ENCODE data around the gene PLEK.

Gene PLEK

GRCh38 chr2:68420254-68420910 lies 55.3 kb downstream of the PLEK start:
- Histone ChIP-seq H3K27ac (ENCODE audit: low read length) (no peak overlapping the region), H3K4me1 (ENCODE audit: control insufficient read depth in 1 of 2, insufficient read depth in 2 of 2, low read length in 2 of 2) (no peaks in the 10 kb centered on the region), H3K4me3 (ENCODE audit: low read depth in 1 of 2, low read length in 2 of 2) (no peak overlapping the region), H3K9me3 (ENCODE audit: control insufficient read depth in 1 of 2, low read length in 2 of 2) (no peaks in the 10 kb centered on the region), H3K27me3 (ENCODE audit: low read depth, low read length) (no peaks in the 10 kb centered on the region), H3K36me3 (ENCODE audit: control insufficient read depth in 1 of 2, insufficient read depth in 2 of 2, low read length in 2 of 2) (no peaks in the 10 kb centered on the region)

GRCh38 chr2:68423966-68424650 lies 59.0 kb downstream of the PLEK start:
- H3K4me3 ChIP-seq (ENCODE audit: low read depth in 1 of 2, low read length in 2 of 2): no peak overlapping the region
- no peak overlapping the region for H3K27ac ChIP-seq (ENCODE audit: low read length)

GRCh38 chr2:68425503-68425902 lies 60.4 kb downstream of the PLEK start:
- peaks cover 0 to 7% of the 10 kb centered on the region in 2 donors for H3K4me1 ChIP-seq (ENCODE audit: control insufficient read depth in 1 of 2, insufficient read depth in 2 of 2, low read length in 2 of 2)
- H3K9me3 ChIP-seq (ENCODE audit: control insufficient read depth in 1 of 2, low read length in 2 of 2): no peaks in the 10 kb centered on the region
- H3K4me3 ChIP-seq (ENCODE audit: low read depth in 1 of 2, low read length in 2 of 2): no peak overlapping the region
- no peaks in the 10 kb centered on the region for H3K27me3 ChIP-seq (ENCODE audit: low read depth, low read length)
- H3K36me3 ChIP-seq (ENCODE audit: control insufficient read depth in 1 of 2, insufficient read depth in 2 of 2, low read length in 2 of 2): no peaks in the 10 kb centered on the region
- H3K27ac ChIP-seq (ENCODE audit: low read length): no peak overlapping the region

More at GRCh38 chr2:68423966-68424650, 59.0 kb downstream of the PLEK start:
- Histone ChIP-seq H3K27me3 (ENCODE audit: low read depth, low read length) (no peaks in the 10 kb centered on the region), H3K36me3 (ENCODE audit: control insufficient read depth in 1 of 2, insufficient read depth in 2 of 2, low read length in 2 of 2) (no peaks in the 10 kb centered on the region), H3K9me3 (ENCODE audit: control insufficient read depth in 1 of 2, low read length in 2 of 2) (no peaks in the 10 kb centered on the region), H3K4me1 (ENCODE audit: control insufficient read depth in 1 of 2, insufficient read depth in 2 of 2, low read length in 2 of 2) (peaks cover 0 to 7% of the 10 kb centered on the region in 2 donors)

GRCh38 chr2:68426446-68426845 lies 61.4 kb downstream of the PLEK start:
- Histone ChIP-seq H3K27ac (ENCODE audit: low read length) (no peak overlapping the region), H3K9me3 (ENCODE audit: control insufficient read depth in 1 of 2, low read length in 2 of 2) (no peaks in the 10 kb centered on the region), H3K27me3 (ENCODE audit: low read depth, low read length) (no peaks in the 10 kb centered on the region), H3K4me3 (ENCODE audit: low read depth in 1 of 2, low read length in 2 of 2) (no peak overlapping the region), H3K4me1 (ENCODE audit: control insufficient read depth in 1 of 2, insufficient read depth in 2 of 2, low read length in 2 of 2) (peaks cover 0 to 7% of the 10 kb centered on the region in 2 donors), H3K36me3 (ENCODE audit: control insufficient read depth in 1 of 2, insufficient read depth in 2 of 2, low read length in 2 of 2) (no peaks in the 10 kb centered on the region)

GRCh38 chr2:68426848-68427579 lies 61.9 kb downstream of the PLEK start:
- H3K4me1 ChIP-seq (ENCODE audit: control insufficient read depth in 1 of 2, insufficient read depth in 2 of 2, low read length in 2 of 2): peaks cover 0 to 7% of the 10 kb centered on the region in 2 donors
- H3K9me3 ChIP-seq (ENCODE audit: control insufficient read depth in 1 of 2, low read length in 2 of 2): no peaks in the 10 kb centered on the region
- H3K4me3 ChIP-seq (ENCODE audit: low read depth in 1 of 2, low read length in 2 of 2): no peak overlapping the region
- H3K27ac ChIP-seq (ENCODE audit: low read length): no peak overlapping the region
- H3K27me3 ChIP-seq (ENCODE audit: low read depth, low read length): no peaks in the 10 kb centered on the region
- H3K36me3 ChIP-seq (ENCODE audit: control insufficient read depth in 1 of 2, insufficient read depth in 2 of 2, low read length in 2 of 2): no peaks in the 10 kb centered on the region

- H3K4me1 ChIP-seq (ENCODE audit: control insufficient read depth in 1 of 2, insufficient read depth in 2 of 2, low read length in 2 of 2): peaks cover 0 to 7% of the 10 kb centered on the region in 2 donors
- no peak overlapping the region for H3K4me3 ChIP-seq (ENCODE audit: low read depth in 1 of 2, low read length in 2 of 2)
- no peaks in the 10 kb centered on the region for H3K36me3 ChIP-seq (ENCODE audit: control insufficient read depth in 1 of 2, insufficient read depth in 2 of 2, low read length in 2 of 2)
- H3K27me3 ChIP-seq (ENCODE audit: low read depth, low read length): no peaks in the 10 kb centered on the region
- no peaks in the 10 kb centered on the region for H3K9me3 ChIP-seq (ENCODE audit: control insufficient read depth in 1 of 2, low read length in 2 of 2)
- H3K27ac ChIP-seq (ENCODE audit: low read length): no peak overlapping the region
Observed at GRCh38 chr2:68428126-68428525, 63.0 kb downstream of the PLEK start.

- no peak overlapping the region for H3K27ac ChIP-seq (ENCODE audit: low read length)
- H3K4me3 ChIP-seq (ENCODE audit: low read depth in 1 of 2, low read length in 2 of 2): no peak overlapping the region
- peaks cover 0 to 7% of the 10 kb centered on the region in 2 donors for H3K4me1 ChIP-seq (ENCODE audit: control insufficient read depth in 1 of 2, insufficient read depth in 2 of 2, low read length in 2 of 2)
- no peaks in the 10 kb centered on the region for H3K36me3 ChIP-seq (ENCODE audit: control insufficient read depth in 1 of 2, insufficient read depth in 2 of 2, low read length in 2 of 2)
- no peaks in the 10 kb centered on the region for H3K27me3 ChIP-seq (ENCODE audit: low read depth, low read length)
- H3K9me3 ChIP-seq (ENCODE audit: control insufficient read depth in 1 of 2, low read length in 2 of 2): no peaks in the 10 kb centered on the region
Observed at GRCh38 chr2:68428746-68429145, 63.7 kb downstream of the PLEK start.

- peaks cover 0 to 7% of the 10 kb centered on the region in 2 donors for H3K4me1 ChIP-seq (ENCODE audit: control insufficient read depth in 1 of 2, insufficient read depth in 2 of 2, low read length in 2 of 2)
- no peaks in the 10 kb centered on the region for H3K27me3 ChIP-seq (ENCODE audit: low read depth, low read length)
- no peaks in the 10 kb centered on the region for H3K9me3 ChIP-seq (ENCODE audit: control insufficient read depth in 1 of 2, low read length in 2 of 2)
- H3K36me3 ChIP-seq (ENCODE audit: control insufficient read depth in 1 of 2, insufficient read depth in 2 of 2, low read length in 2 of 2): no peaks in the 10 kb centered on the region
- H3K27ac ChIP-seq (ENCODE audit: low read length): no peak overlapping the region
- no peak overlapping the region for H3K4me3 ChIP-seq (ENCODE audit: low read depth in 1 of 2, low read length in 2 of 2)
Observed at GRCh38 chr2:68429311-68429826, 64.3 kb downstream of the PLEK start.

- H3K4me3 ChIP-seq (ENCODE audit: low read depth in 1 of 2, low read length in 2 of 2): no peak overlapping the region
- H3K36me3 ChIP-seq (ENCODE audit: control insufficient read depth in 1 of 2, insufficient read depth in 2 of 2, low read length in 2 of 2): no peaks in the 10 kb centered on the region
- no peak overlapping the region for H3K27ac ChIP-seq (ENCODE audit: low read length)
- H3K9me3 ChIP-seq (ENCODE audit: control insufficient read depth in 1 of 2, low read length in 2 of 2): no peaks in the 10 kb centered on the region
- H3K4me1 ChIP-seq (ENCODE audit: control insufficient read depth in 1 of 2, insufficient read depth in 2 of 2, low read length in 2 of 2): peaks cover 0 to 7% of the 10 kb centered on the region in 2 donors
- no peaks in the 10 kb centered on the region for H3K27me3 ChIP-seq (ENCODE audit: low read depth, low read length)
Observed at GRCh38 chr2:68431316-68431972, 66.4 kb downstream of the PLEK start.

GRCh38 chr2:68432696-68433658 lies 67.9 kb downstream of the PLEK start:
- no peak overlapping the region for H3K4me3 ChIP-seq (ENCODE audit: low read depth in 1 of 2, low read length in 2 of 2)
- no peaks in the 10 kb centered on the region for H3K27me3 ChIP-seq (ENCODE audit: low read depth, low read length)
- H3K4me1 ChIP-seq (ENCODE audit: control insufficient read depth in 1 of 2, insufficient read depth in 2 of 2, low read length in 2 of 2): peaks cover 0 to 4% of the 10 kb centered on the region in 2 donors
- no peak overlapping the region for H3K27ac ChIP-seq (ENCODE audit: low read length)
- no peaks in the 10 kb centered on the region for H3K9me3 ChIP-seq (ENCODE audit: control insufficient read depth in 1 of 2, low read length in 2 of 2)
- H3K36me3 ChIP-seq (ENCODE audit: control insufficient read depth in 1 of 2, insufficient read depth in 2 of 2, low read length in 2 of 2): no peaks in the 10 kb centered on the region

Measured in muscle layer of duodenum (tissue), 2 donors.